ENCODE results near the gene HDAC4.

- TF ChIP-seq CTCF (IDR thresholded peaks at IDR 0.05): no peak
- TF ChIP-seq POLR2A (IDR thresholded peaks at IDR 0.05): no peak
Observed at GRCh38 chr2:239298116-239298804, 102.6 kb downstream of the HDAC4 start.
